IMR-90 (cell line): ENCODE data around the gene NGB. TPM values are rescaled to one million over a fixed set of nuclear protein-coding genes. Genes with fewer than 3 reads are reported as not detected.
A peak's percentile ranks its signal among the peaks of the same experiment; 100 is the strongest.

ENCODE experiments used
- ATAC-seq: fragments of 200-7000 bp; cut with Tn5 transposase; 2 replicates; pipeline ENCODE4 v1.9.1; 2020; ENCODE audit warnings: low read depth, mild to moderate bottlenecking, moderate library complexity
- BruUV-seq: library from RNA; stranded (reverse); fragments of 400-500 nt; replicated peaks from 2 replicates; lab custom pipeline; 2021; lab: Mats Ljungman, UMichigan
- CTCF ChIA-PET: fragments of 300-600 bp; formaldehyde crosslinking; extraction: SDS; loops from one replicate; lab custom pipeline; 2021; ENCODE audit warnings: antibody characterized with exemption; lab: Yijun Ruan, JAX
- POLR2A ChIA-PET: fragments of 300-600 bp; sonication (Branson Sonifier 250); formaldehyde crosslinking; loops from one replicate; lab custom pipeline; 2022; ENCODE audit warnings: antibody characterized with exemption; ENCODE audit not compliant: unreplicated experiment; lab: Charles Lee
- DNase-seq: peaks from one replicate; pipeline ENCODE4 v3.0.0; 2013
- H2AFZ ChIP-seq: replicated peaks from 2 replicates; pipeline ENCODE3; 2013; ENCODE audit warnings: low read length, mild to moderate bottlenecking; ENCODE audit not compliant: poor library complexity
- H2AK5ac ChIP-seq: 2 replicates; pipeline ENCODE4 v1.6.1; 2013; ENCODE audit warnings: low read depth, low read length, inconsistent platforms
- H2AK9ac ChIP-seq: replicated peaks from 2 replicates; pipeline ENCODE3; 2013; ENCODE audit warnings: mild to moderate bottlenecking, low read depth, low read length, moderate library complexity; ENCODE audit not compliant: poor library complexity
- H2BK120ac ChIP-seq: 2 replicates; pipeline ENCODE4 v1.6.1; 2013; ENCODE audit warnings: low read depth, low read length, inconsistent platforms
- H2BK15ac ChIP-seq: 3 replicates; pipeline ENCODE4 v1.6.1; 2013; ENCODE audit warnings: low read depth, low read length, inconsistent platforms
- H2BK20ac ChIP-seq: 2 replicates; pipeline ENCODE4 v1.6.1; 2013; ENCODE audit warnings: low read depth, mild to moderate bottlenecking, inconsistent platforms, low read length, moderate library complexity
- H2BK5ac ChIP-seq: 2 replicates; pipeline ENCODE4 v1.6.1; 2013; ENCODE audit warnings: mild to moderate bottlenecking, low read depth, low read length, inconsistent platforms; ENCODE audit not compliant: poor library complexity, severe bottlenecking
- H3K14ac ChIP-seq: replicated peaks from 2 replicates; pipeline ENCODE4 v1.6.1; 2013; ENCODE audit warnings: low read depth, low read length, inconsistent platforms
- H3K18ac ChIP-seq: 2 replicates; pipeline ENCODE4 v1.6.1; 2013; ENCODE audit warnings: low read depth, low read length, control low read depth
- H3K23ac ChIP-seq: 2 replicates; pipeline ENCODE4 v1.6.1; 2013; ENCODE audit warnings: low read depth, low read length, inconsistent platforms
- H3K27ac ChIP-seq: 2 replicates; pipeline ENCODE4 v1.5.1; 2013; ENCODE audit warnings: mild to moderate bottlenecking, control low read depth, low read length; ENCODE audit not compliant: insufficient read depth
- H3K27me3 ChIP-seq: 2 replicates; pipeline ENCODE4 v1.6.1; 2013; ENCODE audit warnings: low read length; ENCODE audit not compliant: control insufficient read depth, insufficient read depth
- H3K36me3 ChIP-seq: 2 replicates; pipeline ENCODE4 v1.6.1; 2013; ENCODE audit warnings: low read length, mixed read lengths; ENCODE audit not compliant: control insufficient read depth, insufficient read depth
- H3K4ac ChIP-seq: 2 replicates; pipeline ENCODE4 v1.6.1; 2013; ENCODE audit warnings: low read depth, low read length, inconsistent platforms
- H3K4me1 ChIP-seq: 2 replicates; pipeline ENCODE4 v1.6.1; 2013; ENCODE audit warnings: low read length, mixed read lengths; ENCODE audit not compliant: control insufficient read depth, insufficient read depth
- H3K4me2 ChIP-seq: 2 replicates; pipeline ENCODE4 v1.6.1; 2013; ENCODE audit warnings: low read depth, mild to moderate bottlenecking, control low read depth, low read length, moderate library complexity
- H3K4me3 ChIP-seq: 2 replicates; pipeline ENCODE4 v1.5.1; 2013; ENCODE audit warnings: low read depth, mild to moderate bottlenecking, control low read depth, low read length, moderate library complexity; ENCODE audit not compliant: insufficient read depth
- H3K56ac ChIP-seq: 2 replicates; pipeline ENCODE4 v1.6.1; 2013; ENCODE audit warnings: low read length, inconsistent platforms; ENCODE audit not compliant: insufficient read depth; ENCODE audit errors: extremely low read depth
- H3K79me1 ChIP-seq, 2 experiments: 2 replicates each; pipeline ENCODE4 v1.6.1; 2013; ENCODE audit warnings: low read length in 2 of 2, inconsistent platforms in 1 of 2, low read depth in 1 of 2
- H3K9ac ChIP-seq: 2 replicates; pipeline ENCODE4 v1.6.1; 2013; ENCODE audit warnings: low read depth, low read length, control low read depth
- H3K9me1 ChIP-seq: 2 replicates; pipeline ENCODE4 v1.6.1; 2013; ENCODE audit warnings: low read length, inconsistent platforms; ENCODE audit not compliant: insufficient read depth
- H3K9me3 ChIP-seq: 2 replicates; pipeline ENCODE4 v1.6.1; 2013; ENCODE audit warnings: low read length; ENCODE audit not compliant: control insufficient read depth, insufficient read depth
- H4K20me1 ChIP-seq: 2 replicates; pipeline ENCODE4 v1.6.1; 2013; ENCODE audit warnings: low read length, inconsistent platforms; ENCODE audit not compliant: insufficient read depth
- H4K5ac ChIP-seq: 2 replicates; pipeline ENCODE4 v1.6.1; 2013; ENCODE audit warnings: mild to moderate bottlenecking, low read depth, low read length, control low read depth
- H4K8ac ChIP-seq, 2 experiments: 2 replicates each; pipeline ENCODE4 v1.6.1; 2013; ENCODE audit warnings: low read depth in 2 of 2, low read length in 2 of 2, control low read depth in 1 of 2, inconsistent platforms in 1 of 2
- H4K91ac ChIP-seq: 2 replicates; pipeline ENCODE4 v1.6.1; 2013; ENCODE audit warnings: low read depth, low read length, inconsistent platforms; ENCODE audit not compliant: insufficient read depth
- CEBPB ChIP-seq: IDR thresholded peaks from 2 replicates; pipeline ENCODE4 v1.6.1; 2012; ENCODE audit warnings: low read depth, low read length, improper control_type of control experiment
- FOS ChIP-seq: fragments of 150-350 bp; IDR thresholded peaks from 2 replicates; pipeline ENCODE4 v1.6.1; 2016; ENCODE audit warnings: low read depth, low read length
- MAZ ChIP-seq: IDR thresholded peaks from 2 replicates; pipeline ENCODE4 v1.6.1; 2012; ENCODE audit warnings: low read depth, mild to moderate bottlenecking, low read length, improper control_type of control experiment, moderate library complexity, borderline replicate concordance
- MXI1 ChIP-seq: IDR thresholded peaks from 2 replicates; pipeline ENCODE4 v1.6.1; 2012; ENCODE audit warnings: low read depth, mild to moderate bottlenecking, low read length, moderate library complexity, borderline replicate concordance
- RAD21 ChIP-seq: IDR thresholded peaks from 2 replicates; pipeline ENCODE4 v1.6.1; 2012; ENCODE audit warnings: low read length, improper control_type of control experiment
- WGBS, 2 experiments: methylation state at CpG; one replicate each; pipeline versions ENCODE4 v1.1.5 to v1.1.7; 2013; ENCODE audit warnings: missing lambda C conversion rate in 2 of 2; ENCODE audit not compliant: insufficient read length in 1 of 2; ENCODE audit errors: extremely low coverage in 2 of 2; 5-methylcytosine and 5-hydroxymethylcytosine counted together
- dilution Hi-C: fragments of 300-500 bp; cut with HindIII; formaldehyde crosslinking; loops from one replicate; pipeline ENCODE4 v1.14.3; 2018; ENCODE audit warnings: low sequenced_read_pairs; ENCODE audit not compliant: unreplicated experiment
- in situ Hi-C: fragments of 300-500 bp; cut with MboI; formaldehyde crosslinking; loops from 3 replicates; pipeline ENCODE4 v1.14.3; 2019; ENCODE audit warnings: low sequenced_read_pairs, inconsistent platforms, mixed read lengths
- intact Hi-C: fragments of 100-400 bp; cut with micrococcal nuclease; formaldehyde crosslinking; loops from 2 replicates; pipeline ENCODE4 v1.10.0; 2022
- polyA plus RNA-seq, 3 experiments: library from polyadenylated mRNA; depleted of rRNA; stranded (reverse); fragments of >200 nt; gene quantifications; 2 replicates each; pipeline ENCODE4 v1.2.3, GENCODE V29; 2012; ENCODE audit warnings: low replicate concordance in 1 of 3
- total RNA-seq: library from RNA; depleted of rRNA; stranded (reverse); fragments of >200 nt; gene quantifications from 2 replicates; pipeline ENCODE4 v1.2.3, GENCODE V29; 2012
- TF ChIP-seq, protein P1 (sequence below): fragments of 150-350 bp; IDR thresholded peaks from 2 replicates; pipeline ENCODE4 v1.6.1; 2016; ENCODE audit warnings: low read depth, mild to moderate bottlenecking, low read length, moderate library complexity, borderline replicate concordance
- TF ChIP-seq, protein P2 (sequence below): fragments of 150-350 bp; IDR thresholded peaks from 2 replicates; pipeline ENCODE4 v1.6.1; 2017; ENCODE audit warnings: mild to moderate bottlenecking, antibody characterized with exemption, low read length, low read depth

NGB gene
- total and polyA plus RNA-seq, 2 of the 4 experiments (the other 2 are of a cell fraction) = not detected

DNA sequence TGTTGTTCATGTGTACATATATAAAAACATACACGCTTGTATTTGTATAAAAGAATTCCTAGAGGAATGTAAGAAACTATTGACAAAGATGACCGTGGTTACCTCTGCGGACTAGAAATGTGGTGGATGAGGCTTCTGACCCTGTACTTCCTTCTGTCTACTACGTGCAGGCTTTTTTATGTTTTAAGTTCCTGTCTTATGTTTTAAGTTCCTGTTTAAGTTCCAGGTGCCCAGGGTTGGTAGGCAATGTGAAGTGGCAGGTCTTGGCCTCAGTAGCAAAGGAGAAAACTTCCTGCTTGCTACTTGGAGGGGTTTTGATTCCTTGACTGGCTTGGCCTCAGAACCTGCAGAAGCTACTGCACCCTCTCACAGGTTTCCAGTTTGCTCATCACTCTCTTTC is 38.1 kb upstream of the NGB start:
- CTCF ChIA-PET = no interaction called here
- H2BK20ac ChIP-seq = no peak overlapping the region
- H4K5ac ChIP-seq = no peak overlapping the region
- no peak overlapping the region for H2BK120ac ChIP-seq
- H3K4me2 ChIP-seq = no peak overlapping the region
- no peak for ATAC-seq
- no peak overlapping the region; the same call in 1 of the 2 replicates for H3K4ac ChIP-seq
- TF ChIP-seq RAD21 = no peak
- TF ChIP-seq MXI1 = no peak
- TF ChIP-seq, protein P1, sequence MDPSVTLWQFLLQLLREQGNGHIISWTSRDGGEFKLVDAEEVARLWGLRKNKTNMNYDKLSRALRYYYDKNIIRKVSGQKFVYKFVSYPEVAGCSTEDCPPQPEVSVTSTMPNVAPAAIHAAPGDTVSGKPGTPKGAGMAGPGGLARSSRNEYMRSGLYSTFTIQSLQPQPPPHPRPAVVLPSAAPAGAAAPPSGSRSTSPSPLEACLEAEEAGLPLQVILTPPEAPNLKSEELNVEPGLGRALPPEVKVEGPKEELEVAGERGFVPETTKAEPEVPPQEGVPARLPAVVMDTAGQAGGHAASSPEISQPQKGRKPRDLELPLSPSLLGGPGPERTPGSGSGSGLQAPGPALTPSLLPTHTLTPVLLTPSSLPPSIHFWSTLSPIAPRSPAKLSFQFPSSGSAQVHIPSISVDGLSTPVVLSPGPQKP = no peak
- no peak for TF ChIP-seq FOS
- TF ChIP-seq, protein P2, sequence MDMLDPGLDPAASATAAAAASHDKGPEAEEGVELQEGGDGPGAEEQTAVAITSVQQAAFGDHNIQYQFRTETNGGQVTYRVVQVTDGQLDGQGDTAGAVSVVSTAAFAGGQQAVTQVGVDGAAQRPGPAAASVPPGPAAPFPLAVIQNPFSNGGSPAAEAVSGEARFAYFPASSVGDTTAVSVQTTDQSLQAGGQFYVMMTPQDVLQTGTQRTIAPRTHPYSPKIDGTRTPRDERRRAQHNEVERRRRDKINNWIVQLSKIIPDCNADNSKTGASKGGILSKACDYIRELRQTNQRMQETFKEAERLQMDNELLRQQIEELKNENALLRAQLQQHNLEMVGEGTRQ = no peak
- TF ChIP-seq MAZ = no peak
- TF ChIP-seq CEBPB = no peak
- H3K56ac ChIP-seq = no peak overlapping the region
- no peak overlapping the region for H4K91ac ChIP-seq
- no peak overlapping the region for H2BK15ac ChIP-seq
- peaks cover 5% of the 10 kb centered on the region for H3K9me1 ChIP-seq
- DNase-seq = no peak
- intact Hi-C loops = no loop called here
- dilution Hi-C loops = no loop called here
- no peak overlapping the region for H3K18ac ChIP-seq
- no peak overlapping the region for H4K8ac ChIP-seq
- H3K4me3 ChIP-seq = no peak overlapping the region
- no peaks in the 10 kb centered on the region for H3K9me3 ChIP-seq
- in situ Hi-C loops = loop anchor here (25.0 kb wide), 1 partner anchor 422 kb away; no protein-coding TSS in a partner anchor
- no peak overlapping the region for H2AK5ac ChIP-seq
- no peak overlapping the region for H3K27ac ChIP-seq
- WGBS, 2 experiments = no CpG with 5 or more reads among the region's 4 CpGs
- no peak overlapping the region for H3K9ac ChIP-seq
- H2AFZ ChIP-seq = no peak overlapping the region
- 0 out of 2 replicates have a peak overlapping the region, but pooled peaks have one; percentile 13 for H3K23ac ChIP-seq
- no peak overlapping the region for H2BK5ac ChIP-seq
- H3K36me3 ChIP-seq = no peaks in the 10 kb centered on the region
- BruUV-seq = no TSS peak
- H3K4me1 ChIP-seq = peaks cover 9% of the 10 kb centered on the region
- POLR2A ChIA-PET = no interaction called here
- no peaks in the 10 kb centered on the region for H3K27me3 ChIP-seq
- H3K14ac ChIP-seq = no peak overlapping the region
- no peak overlapping the region for H2AK9ac ChIP-seq
- peaks cover 6 to 24% of the 10 kb centered on the region in 2 experiments; a peak in 3 of 4 replicates for H3K79me1 ChIP-seq
- no peaks in the 10 kb centered on the region for H4K20me1 ChIP-seq
